Cortex of kidney (tissue), 1 donor: ENCODE measurements around the gene MAST2.

Experiments
- DNase-seq: peaks from one replicate; lab custom pipeline; 2025; lab: John Stamatoyannopoulos, UW

MAST2 gene

GRCh38 chr1:45982359-45982758 is 178.9 kb downstream of the MAST2 start:
- no peak for DNase-seq

- DNase-seq = no peak
Measured at GRCh38 chr1:45983967-45984366, 180.6 kb downstream of the MAST2 start.

- no peak for DNase-seq
Measured at GRCh38 chr1:45987204-45987603, 183.8 kb downstream of the MAST2 start.

- DNase-seq = no peak
Measured at GRCh38 chr1:45989249-45989648, 185.8 kb downstream of the MAST2 start.

- no peak for DNase-seq
Measured at GRCh38 chr1:45994423-45994822, 191.0 kb downstream of the MAST2 start.

GRCh38 chr1:45995298-45995697 is 191.9 kb downstream of the MAST2 start:
- no peak for DNase-seq

GRCh38 chr1:45998020-45998617 is 194.7 kb downstream of the MAST2 start:
- DNase-seq = no peak

GRCh38 chr1:45999507-45999906 is 196.1 kb downstream of the MAST2 start:
- no peak for DNase-seq

- no peak for DNase-seq
Measured at GRCh38 chr1:46001081-46001785, 197.8 kb downstream of the MAST2 start.

GRCh38 chr1:46002551-46003150 is 199.2 kb downstream of the MAST2 start:
- DNase-seq = no peak

- no peak for DNase-seq
Measured at GRCh38 chr1:46003315-46003714, 199.9 kb downstream of the MAST2 start.

GRCh38 chr1:46004492-46004891 is 201.1 kb downstream of the MAST2 start:
- DNase-seq = no peak

GRCh38 chr1:46005594-46005993 is 202.2 kb downstream of the MAST2 start:
- no peak for DNase-seq

- DNase-seq = no peak
Measured at GRCh38 chr1:46008585-46008984, 205.2 kb downstream of the MAST2 start.

GRCh38 chr1:46010611-46011010 is 207.2 kb downstream of the MAST2 start:
- no peak for DNase-seq

- DNase-seq = no peak
Measured at GRCh38 chr1:46011121-46011695, 207.8 kb downstream of the MAST2 start.

- no peak for DNase-seq
Measured at GRCh38 chr1:46012236-46012635, 208.8 kb downstream of the MAST2 start.

- DNase-seq = no peak
Measured at GRCh38 chr1:46013581-46013980, 210.2 kb downstream of the MAST2 start.

- no peak for DNase-seq
Measured at GRCh38 chr1:46017876-46018503, 214.6 kb downstream of the MAST2 start.

- no peak for DNase-seq
Measured at GRCh38 chr1:46019348-46019747, 215.9 kb downstream of the MAST2 start.

- DNase-seq = no peak
Measured at GRCh38 chr1:46020010-46020409, 216.6 kb downstream of the MAST2 start.
